Lower leg skin (tissue), 3 donors: Measurements from ENCODE around the gene CDH23.

ENCODE experiments used
- POLR2A ChIP-seq, 2 donors: fragments of 450-650 bp; IDR thresholded peaks; one replicate each; pipeline ENCODE4 v1.6.1; 2016 to 2017; ENCODE audit warnings: antibody characterized with exemption in 2 of 2, mild to moderate bottlenecking in 1 of 2, moderate library complexity in 1 of 2
- TF ChIP-seq, protein P1 (sequence below), 3 donors: fragments of 450-650 bp; IDR thresholded peaks; one replicate each; pipeline ENCODE4 v1.5.1; 2016; ENCODE audit warnings: antibody characterized with exemption in 3 of 3, mild to moderate bottlenecking in 3 of 3, moderate library complexity in 2 of 3

DNA sequence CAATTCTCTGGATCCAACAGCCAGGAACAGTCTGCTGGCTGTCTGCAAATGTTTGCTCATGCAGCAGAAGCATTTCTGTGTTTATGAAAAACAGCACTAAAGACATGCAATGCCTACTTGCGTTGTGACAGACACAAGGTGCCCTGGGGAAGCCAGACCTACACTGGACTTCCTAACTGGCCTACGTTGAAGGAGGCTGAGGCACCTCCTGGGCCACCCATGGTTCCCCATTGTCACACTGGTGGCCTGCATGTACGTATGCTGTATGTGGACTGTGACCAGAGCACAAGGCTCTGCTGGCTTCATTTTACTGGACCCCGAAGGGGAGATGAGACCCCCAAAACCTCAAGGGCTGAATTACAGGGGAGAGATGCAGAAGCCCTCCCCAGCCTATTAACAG is 426.6 kb downstream of the CDH23 start:
- TF ChIP-seq, protein P1, sequence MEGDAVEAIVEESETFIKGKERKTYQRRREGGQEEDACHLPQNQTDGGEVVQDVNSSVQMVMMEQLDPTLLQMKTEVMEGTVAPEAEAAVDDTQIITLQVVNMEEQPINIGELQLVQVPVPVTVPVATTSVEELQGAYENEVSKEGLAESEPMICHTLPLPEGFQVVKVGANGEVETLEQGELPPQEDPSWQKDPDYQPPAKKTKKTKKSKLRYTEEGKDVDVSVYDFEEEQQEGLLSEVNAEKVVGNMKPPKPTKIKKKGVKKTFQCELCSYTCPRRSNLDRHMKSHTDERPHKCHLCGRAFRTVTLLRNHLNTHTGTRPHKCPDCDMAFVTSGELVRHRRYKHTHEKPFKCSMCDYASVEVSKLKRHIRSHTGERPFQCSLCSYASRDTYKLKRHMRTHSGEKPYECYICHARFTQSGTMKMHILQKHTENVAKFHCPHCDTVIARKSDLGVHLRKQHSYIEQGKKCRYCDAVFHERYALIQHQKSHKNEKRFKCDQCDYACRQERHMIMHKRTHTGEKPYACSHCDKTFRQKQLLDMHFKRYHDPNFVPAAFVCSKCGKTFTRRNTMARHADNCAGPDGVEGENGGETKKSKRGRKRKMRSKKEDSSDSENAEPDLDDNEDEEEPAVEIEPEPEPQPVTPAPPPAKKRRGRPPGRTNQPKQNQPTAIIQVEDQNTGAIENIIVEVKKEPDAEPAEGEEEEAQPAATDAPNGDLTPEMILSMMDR (IDR thresholded peaks at IDR 0.05), result no peak
- no peak for TF ChIP-seq POLR2A (IDR thresholded peaks at IDR 0.05)
